GM19328 (cell line): Measurements from ENCODE around the gene SYNJ2BP.
"Not testable (repeated sequence)": the region's sequence is repeated elsewhere in the genome, so short reads cannot be mapped to it uniquely, and the experiment has no call there.

ENCODE experiments used
- ATAC-seq: cut with Tn5 transposase; IDR thresholded peaks from one replicate; pipeline ENCODE4 v1.9.1; 2021; ENCODE audit warnings: mild to moderate bottlenecking, moderate library complexity; ENCODE audit not compliant: unreplicated experiment

The SYNJ2BP gene

GRCh38 chr14:70416725-70417349 lies at the start of gene SYNJ2BP:
TSS of gene SYNJ2BP (minus strand) at chr14:70417090. CDS start at chr14:70416963, 127 bp downstream.
- ATAC-seq: no peak

GRCh38 chr14:70454731-70455130 lies 37.8 kb upstream of the SYNJ2BP start:
- ATAC-seq: no peak

- ATAC-seq: no peak
Observed at GRCh38 chr14:70451874-70452273, 35.0 kb upstream of the SYNJ2BP start, which contains the start of gene ADAM21. TSS of gene ADAM21 (plus strand) at chr14:70452174. CDS start at chr14:70457500, 5,326 bp downstream.

- ATAC-seq: no peak
Observed at GRCh38 chr14:70448633-70449340, 31.9 kb upstream of the SYNJ2BP start.

GRCh38 chr14:70442750-70443149 lies 25.9 kb upstream of the SYNJ2BP start:
- no peak for ATAC-seq

- ATAC-seq: no peak
Observed at GRCh38 chr14:70441641-70442040, 24.8 kb upstream of the SYNJ2BP start.

- ATAC-seq: no peak
Observed at GRCh38 chr14:70436867-70437266, 20.0 kb upstream of the SYNJ2BP start.

- not testable (repeated sequence) for ATAC-seq
Observed at GRCh38 chr14:70426555-70426954, 9.7 kb upstream of the SYNJ2BP start.

- no peak for ATAC-seq
Observed at GRCh38 chr14:70425354-70425753, 8.5 kb upstream of the SYNJ2BP start.

- ATAC-seq: no peak
Observed at GRCh38 chr14:70422538-70422937, 5.6 kb upstream of the SYNJ2BP start.

- not testable (repeated sequence) for ATAC-seq
Observed at GRCh38 chr14:70419270-70419931, 2.5 kb upstream of the SYNJ2BP start.

GRCh38 chr14:70416338-70416724 lies 559 bp downstream of the SYNJ2BP start:
- ATAC-seq: no peak

GRCh38 chr14:70415788-70416187 lies 1.1 kb downstream of the SYNJ2BP start:
- ATAC-seq: no peak

GRCh38 chr14:70407621-70408020 lies 9.3 kb downstream of the SYNJ2BP start:
- ATAC-seq: no peak

- not testable (repeated sequence) for ATAC-seq
Observed at GRCh38 chr14:70406216-70406615, 10.7 kb downstream of the SYNJ2BP start.

GRCh38 chr14:70403335-70403734 lies 13.6 kb downstream of the SYNJ2BP start:
- not testable (repeated sequence) for ATAC-seq

GRCh38 chr14:70401643-70402042 lies 15.2 kb downstream of the SYNJ2BP start:
- ATAC-seq: no peak

GRCh38 chr14:70398706-70399431 lies 18.0 kb downstream of the SYNJ2BP start:
- ATAC-seq: no peak

- no peak for ATAC-seq
Observed at GRCh38 chr14:70398280-70398679, 18.6 kb downstream of the SYNJ2BP start.

- ATAC-seq: no peak
Observed at GRCh38 chr14:70397746-70398145, 19.1 kb downstream of the SYNJ2BP start.

- ATAC-seq: no peak
Observed at GRCh38 chr14:70394674-70395306, 22.1 kb downstream of the SYNJ2BP start.
